NCI-H2227 (cell line): ENCODE results near the gene NDUFAF8.

Source experiments
- DNase-seq: peaks from one replicate; lab custom pipeline; 2025; ENCODE audit not compliant: unreplicated experiment; lab: John Stamatoyannopoulos, UW

The NDUFAF8 gene, protein sequence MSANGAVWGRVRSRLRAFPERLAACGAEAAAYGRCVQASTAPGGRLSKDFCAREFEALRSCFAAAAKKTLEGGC

DNA sequence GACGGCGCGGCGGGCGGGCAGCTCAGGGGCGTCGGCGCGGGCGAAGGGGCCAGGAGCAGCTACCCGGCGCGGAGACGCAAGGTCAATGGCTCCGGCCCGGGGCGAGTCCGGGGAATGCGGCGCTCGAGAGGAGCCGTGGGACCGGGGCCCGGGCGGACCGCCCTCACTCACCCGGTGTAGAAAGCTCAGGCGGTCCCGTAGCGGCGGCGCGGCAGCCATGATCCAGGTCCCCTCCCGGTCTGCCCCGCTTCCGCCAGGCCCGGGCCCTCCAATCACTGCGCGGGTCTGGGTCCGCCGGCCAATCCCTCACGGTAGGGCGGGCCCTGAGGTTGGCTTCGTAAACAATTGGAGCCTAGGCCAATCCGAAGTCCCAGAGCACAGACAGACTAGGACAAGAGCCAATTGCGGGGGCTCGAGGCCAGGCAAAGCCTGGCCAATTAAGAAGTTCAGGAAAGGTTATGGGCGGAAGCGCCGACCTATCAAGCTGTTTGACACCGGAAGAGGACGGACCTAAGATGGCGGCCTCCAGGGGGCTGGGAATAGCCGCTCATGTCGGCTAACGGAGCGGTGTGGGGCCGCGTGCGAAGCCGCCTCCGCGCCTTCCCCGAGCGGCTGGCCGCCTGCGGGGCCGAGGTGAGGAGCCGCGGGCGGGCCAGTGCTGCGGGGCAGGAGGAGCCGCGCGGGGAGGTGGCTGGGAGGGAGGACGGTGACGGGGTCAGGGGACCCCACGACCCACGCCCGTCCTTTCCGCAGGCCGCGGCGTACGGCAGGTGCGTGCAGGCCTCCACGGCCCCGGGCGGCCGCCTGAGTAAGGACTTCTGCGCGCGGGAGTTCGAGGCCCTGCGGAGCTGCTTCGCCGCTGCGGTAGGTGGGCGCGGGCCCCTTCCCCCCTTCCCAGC is at the start of gene NDUFAF8, which contains the start of gene TEPSIN:
Gene NDUFAF8, plus strand, starts transcription at position 504 of the 899 bp plus-strand sequence. Its CDS starts 46 bp downstream, at position 550.
Gene TEPSIN, minus strand, starts transcription at position 241 of the 899 bp plus-strand sequence. Its CDS starts 22 bp downstream, at position 219.
- peak; percentile 99 for DNase-seq

DNA sequence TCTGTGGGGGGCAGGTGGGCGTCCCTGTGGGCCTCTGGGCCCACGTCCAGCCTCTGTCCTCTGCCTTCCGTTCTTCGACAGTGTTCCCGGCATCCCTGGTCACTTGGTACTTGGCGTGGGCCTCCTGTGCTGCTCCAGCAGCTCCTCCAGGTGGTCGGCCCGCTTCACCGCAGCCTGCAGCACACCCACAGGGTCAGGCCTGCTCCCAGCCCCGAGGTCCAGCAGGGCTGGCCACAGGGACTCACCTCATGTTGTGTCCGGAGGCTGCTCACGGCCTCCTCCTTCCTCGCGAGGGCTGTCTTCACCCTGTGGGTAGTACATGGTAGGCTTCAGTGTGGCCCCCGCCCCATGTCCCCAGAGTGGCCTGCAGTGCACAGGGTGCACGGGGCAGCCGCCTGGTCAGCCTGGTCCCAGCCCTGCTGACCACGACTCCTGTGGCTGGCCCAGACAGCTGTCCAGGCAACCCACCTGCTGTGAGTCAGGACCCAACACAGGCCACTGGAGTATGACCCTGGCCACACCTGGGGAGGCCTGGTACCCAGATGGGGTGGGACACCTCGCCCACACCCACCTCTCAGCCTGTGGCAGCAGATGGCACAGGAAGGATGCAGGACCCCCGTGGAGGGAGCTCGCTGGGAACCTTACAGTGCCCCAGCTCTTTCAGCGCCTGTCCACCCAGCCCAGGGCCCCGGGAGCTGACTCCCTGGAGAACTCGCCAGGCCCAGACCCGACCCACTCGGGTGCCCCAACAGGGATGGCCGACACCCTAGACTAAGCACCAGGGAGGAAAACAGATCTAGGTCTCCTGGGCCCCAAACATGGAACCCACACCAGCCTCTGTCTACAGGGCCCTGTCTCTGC is 49.2 kb upstream of the NDUFAF8 start:
- no peak for DNase-seq

DNA sequence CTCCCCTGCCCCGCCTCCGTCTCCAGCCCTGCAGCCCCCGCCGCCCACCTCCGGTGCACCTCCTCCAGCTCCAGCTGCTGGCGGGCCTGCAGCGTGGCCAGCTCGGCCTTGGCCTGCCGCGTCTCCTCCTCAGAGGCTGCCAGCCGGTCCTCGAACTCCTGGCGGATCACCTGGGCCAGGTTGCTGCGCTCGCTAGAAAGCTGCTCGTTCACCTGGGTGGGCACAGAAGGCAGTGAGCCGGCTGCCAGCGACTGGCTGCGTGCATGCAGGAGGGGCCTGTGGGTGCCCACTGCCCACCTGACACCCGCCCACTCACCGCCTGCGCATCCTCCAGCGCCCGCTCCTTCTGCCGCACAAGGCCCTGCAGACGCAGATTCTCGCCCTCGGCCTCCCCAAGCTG is 48.5 kb upstream of the NDUFAF8 start:
- no peak for DNase-seq

DNA sequence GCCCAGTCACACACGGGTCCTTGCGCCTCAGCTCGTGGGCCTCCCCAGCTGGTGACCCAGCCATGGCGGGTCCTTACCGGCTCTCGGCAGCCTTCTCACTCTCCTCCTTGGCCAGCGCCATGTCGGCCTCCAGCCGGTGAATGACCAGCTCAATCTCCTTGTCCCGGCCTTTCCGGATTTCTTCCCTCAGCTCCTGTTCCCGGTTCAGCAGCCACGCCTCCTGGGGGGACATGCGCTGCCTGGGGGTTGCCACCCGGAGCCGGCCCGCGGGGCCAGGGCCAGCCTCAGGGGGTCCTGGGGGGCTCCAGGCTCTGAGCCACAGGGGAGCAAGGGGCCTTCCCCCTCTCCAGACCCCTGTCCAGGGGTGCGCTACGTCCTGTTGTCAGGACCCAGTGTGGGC is 48.0 kb upstream of the NDUFAF8 start:
- DNase-seq = no peak

DNA sequence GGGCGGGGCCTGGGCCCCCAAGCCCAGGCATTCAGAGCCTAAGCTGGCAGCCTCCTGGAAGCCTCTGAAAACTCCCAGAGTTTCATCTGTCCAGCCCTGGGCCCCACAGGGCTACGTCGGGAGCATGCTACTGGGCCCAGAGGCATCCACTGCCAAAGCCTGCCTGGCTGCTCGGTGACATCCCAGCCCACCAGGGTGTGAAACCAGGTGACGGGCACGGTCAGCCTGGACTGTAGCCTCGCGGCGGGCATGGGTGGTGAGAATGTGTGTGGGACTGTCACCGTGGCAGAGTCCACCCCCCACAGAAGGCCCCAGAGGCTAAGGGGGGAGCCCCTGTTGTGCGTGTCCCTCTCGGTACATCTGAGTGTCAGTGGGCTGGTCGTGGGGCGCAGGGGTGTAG is 47.5 kb upstream of the NDUFAF8 start:
- DNase-seq = no peak

DNA sequence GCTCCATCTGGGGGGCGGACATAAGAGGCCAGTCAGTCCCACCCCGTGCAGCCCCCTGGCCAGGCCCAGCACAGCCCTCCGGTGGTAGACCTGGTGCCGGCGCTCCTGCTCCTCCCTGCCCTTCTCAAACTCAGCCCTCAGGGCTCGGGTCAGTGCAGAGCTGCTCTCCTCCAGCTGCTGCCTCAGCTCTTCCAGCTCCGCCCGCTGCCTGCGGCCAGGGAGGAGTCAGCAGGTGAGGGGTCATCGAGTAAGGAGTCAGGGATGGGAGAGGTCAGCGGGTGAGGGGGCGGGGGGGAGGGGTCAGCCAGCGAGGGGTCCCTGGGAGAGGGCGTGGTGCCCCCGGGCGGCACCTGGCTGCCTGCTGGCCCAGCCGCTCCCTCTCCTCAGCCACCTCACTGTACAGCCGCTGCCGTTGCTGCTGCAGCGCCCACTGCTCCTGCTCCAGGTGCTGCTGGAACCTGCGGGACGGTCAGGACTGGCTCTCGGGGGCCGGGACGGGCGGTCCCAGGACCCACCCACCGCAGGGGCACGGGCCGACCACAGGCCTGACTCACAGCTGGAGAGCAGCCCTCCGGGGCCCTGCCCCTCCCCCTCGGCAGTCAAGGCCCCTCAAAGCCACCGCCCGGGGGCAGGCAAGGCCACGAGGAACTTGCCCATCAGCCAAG is 46.6 kb upstream of the NDUFAF8 start:
- DNase-seq = no peak

DNA sequence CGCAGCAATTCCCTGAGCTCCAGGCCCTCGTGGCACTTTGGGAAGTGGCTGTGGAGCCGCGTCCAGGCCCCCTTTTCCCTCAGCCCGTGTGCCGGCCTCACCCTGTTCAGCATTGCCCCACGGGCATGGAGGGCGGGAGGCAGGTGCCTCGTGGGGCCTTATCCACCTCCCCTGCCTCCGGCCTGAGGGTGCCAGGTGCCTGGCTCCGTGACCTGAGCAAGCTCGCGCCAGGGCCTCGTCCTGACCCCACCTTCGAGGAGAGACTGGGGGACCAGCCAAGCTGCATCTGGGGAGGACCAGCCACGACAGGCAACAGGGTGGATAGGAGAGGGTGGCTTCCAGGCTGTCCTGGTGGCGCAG is 46.1 kb upstream of the NDUFAF8 start:
- DNase-seq = no peak

DNA sequence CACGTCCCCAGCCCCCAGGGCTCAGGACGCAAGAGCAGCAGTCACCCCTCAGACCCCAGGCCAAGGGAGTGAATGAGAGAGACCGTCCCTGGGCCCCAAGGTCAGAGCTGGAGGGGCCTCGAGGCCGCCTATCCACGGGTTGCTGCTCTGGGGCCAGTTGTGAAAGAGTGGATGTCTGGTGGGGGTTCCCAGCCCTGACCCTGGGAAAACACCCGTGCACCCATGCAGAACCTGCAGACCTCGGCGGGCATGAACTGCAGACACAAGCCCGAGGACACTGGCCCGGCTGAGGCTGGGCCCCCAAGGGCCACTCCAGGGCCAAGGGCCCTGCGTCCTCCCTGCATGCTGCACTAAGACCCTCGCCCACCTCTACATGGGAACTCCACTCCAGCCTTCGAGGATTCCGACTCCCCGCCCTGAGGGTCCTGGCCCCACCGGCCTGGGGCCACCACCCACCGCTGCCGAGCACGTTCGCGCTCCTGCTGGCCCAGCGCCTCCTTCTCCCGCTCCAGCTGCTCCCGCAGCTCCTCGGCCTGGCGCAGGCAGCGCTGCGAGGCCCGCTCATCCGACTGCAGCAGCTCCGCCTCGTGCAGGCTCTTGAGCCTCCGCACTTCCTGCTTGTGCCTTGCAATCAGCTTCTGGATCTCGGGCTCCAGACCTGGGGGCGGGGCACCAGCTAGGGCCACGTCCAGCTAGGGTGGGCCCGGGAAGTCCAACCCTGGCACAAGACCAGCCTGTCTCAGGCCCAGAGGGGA is 45.5 kb upstream of the NDUFAF8 start:
- no peak for DNase-seq

DNA sequence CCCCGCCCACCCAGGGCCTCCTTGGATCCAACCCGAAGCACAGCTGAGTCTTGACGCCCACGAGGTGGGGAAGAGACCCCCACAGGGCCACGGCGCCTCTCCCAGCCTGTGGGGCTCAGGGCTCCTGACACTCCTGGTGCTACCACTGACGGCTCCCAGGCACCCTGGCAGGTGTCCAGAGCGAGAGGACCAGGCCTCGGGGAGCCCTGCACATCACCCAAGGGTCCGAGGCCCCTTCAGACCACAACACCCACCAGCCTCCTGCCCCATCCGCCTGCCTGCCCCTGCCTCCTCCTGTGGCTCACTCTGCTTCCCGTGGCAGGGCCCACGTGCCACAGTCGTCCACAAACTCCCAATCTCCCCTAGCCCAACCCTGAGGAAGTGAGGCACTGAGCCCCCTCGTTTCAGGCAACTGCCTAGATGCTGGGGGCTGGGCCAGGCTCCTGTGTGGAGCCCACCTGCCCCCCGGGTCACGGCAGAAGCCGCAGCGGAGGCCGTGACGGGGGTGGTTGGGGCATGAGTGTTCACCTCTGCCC is 44.8 kb upstream of the NDUFAF8 start:
- no peak for DNase-seq

DNA sequence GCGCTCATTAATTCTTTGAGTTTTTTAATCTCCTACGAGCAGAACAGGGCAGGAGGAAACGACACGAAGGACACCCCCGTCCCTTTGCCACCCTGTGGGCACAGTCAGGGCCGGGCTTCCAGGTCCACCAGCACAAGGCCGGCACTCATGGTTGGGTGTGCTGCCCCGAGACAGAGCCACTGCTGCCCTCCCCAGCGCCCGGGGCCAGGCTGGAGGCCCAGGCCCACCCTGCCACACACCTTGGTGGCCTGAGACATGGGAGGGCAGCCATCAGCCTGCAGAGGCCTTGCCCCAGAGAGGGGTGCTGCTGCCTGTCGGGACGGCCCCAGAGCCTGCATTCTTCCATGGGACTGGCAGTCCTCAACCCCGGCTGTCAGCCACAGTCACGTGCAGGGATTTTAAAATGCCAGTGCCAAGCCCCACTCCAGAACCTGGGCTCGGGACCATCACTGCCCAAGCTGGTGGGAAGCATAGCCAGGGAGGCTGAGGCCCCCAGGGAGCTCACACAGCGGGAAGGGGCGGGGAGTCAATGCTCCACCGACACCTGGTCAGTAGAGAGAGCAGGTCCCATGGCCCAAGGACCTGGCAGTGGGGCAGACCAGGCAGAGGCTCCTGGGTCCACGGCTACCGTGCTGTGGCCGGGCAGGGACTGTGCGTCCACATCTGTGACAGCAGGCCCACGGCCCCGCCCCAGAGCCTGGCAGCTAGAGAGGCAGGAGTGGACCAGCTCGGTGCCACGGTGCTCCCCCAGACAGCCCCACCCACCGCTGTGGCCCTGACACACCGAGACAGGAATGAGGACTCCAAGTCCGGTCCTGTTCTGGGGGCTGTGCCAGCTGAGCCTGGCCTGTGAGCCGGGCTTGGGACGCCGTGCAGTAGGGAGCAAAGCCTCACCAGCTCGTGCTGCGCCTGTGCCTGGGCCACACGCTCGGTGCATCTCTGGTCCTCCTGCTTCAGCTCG is 43.9 kb upstream of the NDUFAF8 start:
- DNase-seq = no peak

DNA sequence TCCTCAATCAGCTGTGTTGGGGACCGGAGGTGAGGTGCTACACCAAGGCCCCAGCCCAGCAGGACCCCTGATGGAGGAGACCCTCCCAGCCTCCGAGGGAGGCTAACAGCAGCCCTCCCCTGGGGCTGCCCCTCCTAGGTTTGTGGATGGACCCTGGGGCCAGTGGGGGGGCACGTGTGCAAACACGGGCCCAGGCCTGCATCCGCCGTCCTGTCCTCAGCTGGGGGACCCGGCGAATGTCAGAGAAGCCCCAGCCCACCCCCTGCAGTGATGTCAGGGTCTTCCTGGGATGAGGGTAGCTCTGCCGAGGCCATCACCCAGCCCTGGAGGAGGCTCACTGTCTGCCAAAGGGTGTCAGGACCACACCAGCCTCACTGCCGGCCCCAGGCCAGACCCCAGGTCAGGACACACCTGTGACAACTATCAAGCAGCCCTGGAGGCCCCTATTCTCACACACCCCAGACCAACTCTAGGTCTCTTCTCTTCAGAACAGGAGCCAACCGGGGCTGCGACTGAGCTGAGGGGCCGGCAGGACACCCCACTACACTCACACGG is 43.1 kb upstream of the NDUFAF8 start:
- no peak for DNase-seq

DNA sequence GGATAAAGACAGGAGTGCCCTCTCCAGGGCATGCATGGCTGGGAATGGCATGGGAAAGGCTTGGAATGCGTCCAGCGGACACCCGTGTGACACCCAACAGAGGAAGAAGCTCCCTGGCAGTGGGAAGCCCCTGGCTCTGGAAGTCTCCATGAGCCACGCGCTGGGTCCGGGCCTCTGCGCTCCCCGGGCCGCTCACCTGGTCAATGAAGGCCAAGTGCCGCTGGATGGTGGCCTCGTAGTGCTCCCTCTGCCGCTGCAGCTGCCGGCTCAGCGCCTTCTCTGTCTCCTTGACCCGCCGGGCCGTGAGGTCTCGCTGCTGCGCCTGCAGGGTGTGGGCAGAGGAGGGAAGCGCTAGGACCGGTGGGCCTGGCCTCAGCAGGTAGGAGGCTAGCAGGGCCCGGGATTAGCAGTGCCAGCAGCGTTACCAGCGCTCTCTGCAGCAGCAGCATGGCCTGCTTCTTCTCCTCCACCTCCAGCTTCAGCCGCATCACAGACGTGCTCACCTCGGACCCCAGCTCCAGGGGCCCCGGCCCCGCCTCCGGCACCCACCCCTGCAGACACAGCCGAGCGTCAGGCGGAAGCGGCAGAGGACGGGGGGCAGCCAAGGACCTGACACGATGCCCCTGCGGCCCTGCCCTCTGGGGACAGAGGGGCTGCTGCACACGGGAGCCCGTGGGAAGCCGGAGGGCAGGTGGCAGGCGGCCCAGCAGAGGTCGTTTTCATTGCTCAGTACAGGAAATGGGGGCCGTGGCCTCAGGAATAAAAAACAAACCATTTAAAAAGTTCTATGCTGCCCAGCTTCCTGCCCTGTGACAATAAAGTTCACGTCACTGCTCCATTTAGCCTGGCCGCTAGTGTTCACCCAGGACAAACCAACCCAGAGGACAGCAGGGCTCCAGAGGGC is 42.4 kb upstream of the NDUFAF8 start:
- DNase-seq = no peak

DNA sequence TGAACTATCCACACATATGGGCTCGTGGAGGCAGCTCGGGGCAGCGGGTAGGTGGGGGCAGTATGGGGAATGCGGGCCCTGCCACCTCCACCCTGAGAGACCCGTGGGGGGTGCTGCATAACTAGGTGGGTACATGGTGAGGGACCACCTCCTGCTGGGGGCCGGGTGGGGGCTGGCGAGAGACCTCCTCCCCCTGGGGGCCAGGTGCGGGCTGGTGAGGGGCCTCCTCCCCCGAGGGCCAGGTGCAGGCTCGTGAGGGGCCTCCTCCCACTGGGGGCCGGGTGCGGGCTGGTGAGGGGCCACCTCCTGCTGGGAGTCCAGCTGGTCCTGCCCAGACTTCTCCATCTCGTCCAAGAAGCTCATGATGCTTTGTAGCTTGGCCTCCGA is 41.7 kb upstream of the NDUFAF8 start:
- no peak for DNase-seq

DNA sequence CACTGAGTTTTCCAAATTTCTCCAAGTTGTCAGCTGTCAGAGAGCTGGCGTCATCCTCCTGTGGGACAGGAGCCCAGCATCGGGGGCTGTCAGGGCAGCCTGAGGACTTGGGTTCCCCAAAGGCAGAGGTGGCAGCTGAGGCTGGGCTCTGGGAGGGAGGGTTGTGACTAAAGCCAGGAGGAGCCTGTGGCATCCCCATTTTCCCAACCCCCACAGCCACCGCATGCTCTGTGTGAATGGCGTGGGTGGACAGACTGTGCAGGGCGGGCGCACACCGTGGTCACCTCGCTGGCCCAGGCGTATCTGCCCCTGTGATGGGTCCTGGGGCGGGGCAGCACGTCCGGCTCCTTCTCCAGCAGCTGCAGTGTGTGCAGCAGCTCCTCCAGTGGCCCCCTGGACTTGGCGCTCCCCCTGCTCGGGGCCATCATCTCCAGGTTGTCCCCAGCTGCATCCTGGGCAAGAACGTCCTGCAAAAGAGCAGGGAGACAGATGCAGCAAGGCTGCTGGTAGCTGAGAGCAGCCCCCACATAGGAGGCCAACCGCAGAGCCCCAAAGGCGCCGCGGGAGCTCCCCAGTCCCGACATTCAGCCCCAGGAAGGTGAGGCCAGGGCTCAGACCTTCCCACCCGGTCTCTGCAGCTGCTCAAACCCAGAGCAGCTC is 41.2 kb upstream of the NDUFAF8 start:
- DNase-seq = no peak

DNA sequence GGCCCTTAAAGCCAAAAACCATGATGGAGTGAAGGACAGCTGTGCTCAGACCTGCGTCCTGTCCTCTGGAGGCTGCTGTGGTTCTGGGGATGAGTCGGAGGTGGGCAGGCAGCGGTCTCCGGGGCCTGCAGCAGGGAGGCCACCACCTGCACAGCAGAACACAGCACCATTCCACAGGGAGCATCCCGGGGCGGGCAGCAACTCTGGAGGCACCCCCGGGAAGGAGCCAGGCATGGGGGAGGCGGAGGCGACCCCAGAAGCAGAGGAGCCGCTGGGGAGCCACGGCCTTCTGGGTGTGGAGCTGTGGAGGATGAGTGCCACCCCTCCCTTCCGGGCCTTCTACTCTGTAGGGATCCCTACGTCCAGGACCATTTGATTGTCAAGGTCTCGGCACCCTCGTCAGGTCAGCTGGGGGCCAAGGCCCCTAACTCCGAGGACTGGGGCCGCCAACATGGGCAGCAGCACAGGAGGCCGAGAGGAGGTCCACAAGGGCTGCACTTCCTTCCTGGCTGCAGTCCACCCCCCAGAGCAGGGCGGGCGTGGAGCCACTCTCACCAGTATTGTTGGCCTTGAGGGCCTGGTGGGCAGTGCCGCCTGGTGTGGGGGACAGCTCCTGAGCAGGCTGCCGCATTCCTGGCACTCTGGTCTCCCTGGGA is 40.2 kb upstream of the NDUFAF8 start:
- DNase-seq = no peak

DNA sequence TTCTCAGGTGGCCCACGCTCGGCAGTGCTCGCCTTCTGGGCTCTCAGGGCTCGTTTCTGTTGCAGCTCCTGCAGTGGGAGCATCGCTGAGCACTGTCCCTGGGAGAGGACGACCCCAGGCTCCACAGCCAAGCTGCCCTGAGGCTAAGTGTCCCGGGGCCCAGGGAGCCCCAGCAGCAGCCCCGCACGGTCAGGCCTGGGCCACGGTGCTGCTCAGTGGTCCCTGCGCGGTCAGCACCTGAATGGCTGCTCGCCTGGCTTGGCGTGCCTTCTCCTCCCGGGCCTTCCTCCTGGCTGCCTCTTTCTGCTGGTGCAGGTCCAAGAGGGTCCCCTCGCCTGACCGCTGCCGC is 39.7 kb upstream of the NDUFAF8 start:
- no peak for DNase-seq

DNA sequence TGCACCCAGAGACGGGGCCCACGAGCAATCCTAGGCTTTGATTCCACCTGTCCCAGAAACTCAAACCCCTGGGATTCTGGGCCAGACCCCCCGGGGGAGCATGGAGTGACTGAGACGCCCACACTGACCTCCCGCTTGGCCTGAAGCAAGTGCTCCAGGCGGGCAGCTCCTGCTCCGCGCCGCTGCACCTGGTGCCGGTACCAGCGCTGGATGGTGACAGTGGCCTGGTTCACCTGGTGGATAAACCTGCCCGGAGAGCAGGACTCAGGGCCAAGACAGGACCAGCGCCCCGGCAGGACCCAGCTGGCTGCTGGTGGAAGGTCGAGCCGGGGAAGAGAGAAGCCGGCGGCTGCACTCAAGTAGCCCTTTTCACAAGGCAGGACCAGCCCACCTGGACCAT is 38.9 kb upstream of the NDUFAF8 start:
- DNase-seq = no peak
